Fibroblast of skin of right quadriceps (primary cell): ENCODE results near the gene CMPK2.

Experiments
- DNase-seq: peaks from one replicate; pipeline ENCODE4 v3.0.0-alpha.2; 2013

The CMPK2 gene

GRCh38 chr2:6838673-6839319, 26.9 kb downstream of the CMPK2 start:
- DNase-seq, result no peak

DNA sequence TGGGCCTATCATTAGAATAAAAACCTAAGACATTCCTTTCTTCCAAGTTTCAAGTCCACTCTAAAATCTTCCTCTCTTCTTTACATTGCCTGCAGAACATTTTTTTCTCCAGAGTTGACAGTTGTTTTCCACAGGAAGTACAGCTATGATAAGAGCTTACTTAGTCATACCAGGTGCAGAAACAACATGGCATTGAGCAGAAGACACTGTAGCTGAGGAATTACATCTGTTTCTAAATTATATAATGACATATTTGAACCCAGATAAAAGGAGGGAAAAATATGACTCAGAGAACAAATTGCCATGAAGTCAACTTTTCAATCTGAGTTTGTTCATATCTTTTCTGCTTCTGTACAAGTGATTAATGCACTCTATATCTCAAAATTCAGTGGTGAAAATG, 30.2 kb downstream of the CMPK2 start:
- DNase-seq, result no peak

GRCh38 chr2:6834163-6834562, 31.5 kb downstream of the CMPK2 start:
- no peak for DNase-seq

GRCh38 chr2:6833300-6833604, 32.5 kb downstream of the CMPK2 start:
- no peak for DNase-seq

DNA sequence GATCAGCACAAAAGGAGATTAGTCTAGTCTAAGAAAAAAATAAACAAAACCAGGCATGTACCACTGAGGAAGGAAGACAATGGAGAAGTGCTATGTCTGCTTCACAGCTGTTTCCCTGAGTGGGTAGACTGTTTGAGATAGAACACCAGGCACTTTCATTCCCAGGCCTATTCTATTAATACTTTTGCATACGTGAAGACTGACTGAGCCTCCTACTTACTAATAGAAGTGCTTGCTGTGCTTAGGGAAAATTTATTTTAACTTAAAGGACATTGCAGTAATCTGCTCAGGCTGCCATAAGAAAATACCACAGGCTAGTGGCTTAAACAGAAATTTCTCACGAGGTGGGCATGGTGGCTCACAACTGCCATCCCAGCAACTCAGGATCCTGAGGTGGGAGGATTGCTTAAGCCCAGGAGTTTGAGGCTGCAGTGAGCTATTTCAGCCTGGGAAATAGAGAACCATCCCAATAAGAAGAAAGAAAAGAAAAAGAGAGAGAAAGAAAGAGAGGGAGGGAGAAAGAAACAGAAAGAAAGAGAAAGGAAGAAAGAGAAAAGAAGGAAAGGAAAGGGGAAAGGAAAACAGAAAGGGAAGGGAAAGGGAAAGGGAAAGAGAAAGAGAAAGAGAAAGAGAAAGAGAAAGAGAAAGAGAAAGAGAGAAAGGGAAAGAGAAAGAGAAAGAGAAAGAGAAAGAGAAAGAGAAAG, 33.0 kb downstream of the CMPK2 start:
- no peak for DNase-seq

- no peak for DNase-seq
Observed at GRCh38 chr2:6831229-6831628, 34.5 kb downstream of the CMPK2 start.

- peak; percentile 59 for DNase-seq
Observed at GRCh38 chr2:6828299-6828584, 37.5 kb downstream of the CMPK2 start.

DNA sequence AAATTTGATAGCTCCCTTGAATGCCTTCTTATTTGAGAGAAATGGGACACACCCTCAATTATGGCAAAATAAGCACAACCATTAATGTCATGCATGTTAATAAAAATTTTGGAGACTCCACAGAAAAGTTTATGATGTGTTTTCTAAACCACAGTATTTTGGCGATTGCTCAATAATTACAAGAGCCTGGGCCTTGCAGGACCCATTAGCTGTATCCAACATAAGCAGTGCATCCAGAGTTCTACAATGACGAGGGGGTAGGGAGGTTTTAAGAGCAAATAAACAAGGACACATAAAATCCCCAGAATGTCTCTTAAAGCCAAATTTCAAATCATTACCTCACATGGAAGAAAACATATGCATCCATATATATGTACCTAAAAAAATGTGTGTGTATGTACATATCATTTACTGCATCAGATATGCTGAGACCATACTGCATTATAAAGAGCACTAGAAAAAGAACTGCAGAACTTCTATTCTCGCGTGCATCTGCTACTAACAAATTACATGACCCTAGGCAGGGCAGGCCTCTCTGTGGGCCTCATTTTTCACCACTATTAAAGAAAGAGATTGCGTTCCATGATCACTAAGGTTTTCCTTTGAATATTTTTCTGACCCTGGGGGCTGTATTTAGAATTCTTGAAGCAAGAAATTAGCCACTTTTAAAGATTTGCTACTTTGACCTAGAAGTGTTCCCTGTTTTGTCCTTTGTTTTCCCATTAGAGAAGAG, 38.0 kb downstream of the CMPK2 start:
- DNase-seq, result peak; percentile 68

DNA sequence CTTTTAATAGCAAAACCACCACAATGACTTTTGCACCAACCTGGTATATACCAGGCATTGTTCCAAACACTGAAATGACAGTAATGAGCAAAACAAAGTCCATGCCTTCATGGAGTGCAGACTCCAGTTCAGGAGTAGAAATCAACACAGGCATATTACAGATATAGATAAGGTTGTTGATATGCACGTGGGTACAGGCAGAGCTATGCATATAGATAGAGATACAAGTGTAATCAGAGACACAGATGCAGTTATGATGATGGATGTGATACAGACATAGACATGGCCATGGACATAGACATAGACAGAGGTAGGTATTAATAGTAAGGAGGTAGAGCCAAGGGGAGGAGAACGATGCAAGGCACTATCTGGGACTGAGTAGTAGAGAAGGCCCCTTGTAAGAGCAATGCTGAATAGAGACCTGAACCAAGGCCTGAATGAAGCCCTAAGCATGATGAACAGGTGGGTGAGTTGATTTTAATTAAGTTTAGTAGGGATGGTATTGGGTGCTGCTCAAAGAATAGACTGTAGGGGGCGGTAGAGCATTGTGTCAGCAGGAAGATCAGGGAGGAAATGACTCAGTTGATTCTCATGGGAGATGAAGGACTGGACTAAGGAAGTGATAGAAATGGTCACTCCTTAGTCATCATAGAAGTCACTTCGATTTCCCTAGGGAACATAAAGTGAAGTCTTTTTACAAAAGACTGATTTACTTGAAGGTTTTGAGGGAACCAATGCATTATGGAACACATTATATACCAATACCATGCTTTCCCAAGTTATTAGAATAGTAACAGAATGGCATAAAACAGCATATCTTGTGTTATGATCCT, 39.4 kb downstream of the CMPK2 start:
- peak; percentile 71 for DNase-seq

- DNase-seq, result peak; percentile 82
Observed at GRCh38 chr2:6824962-6825361, 40.7 kb downstream of the CMPK2 start.

DNA sequence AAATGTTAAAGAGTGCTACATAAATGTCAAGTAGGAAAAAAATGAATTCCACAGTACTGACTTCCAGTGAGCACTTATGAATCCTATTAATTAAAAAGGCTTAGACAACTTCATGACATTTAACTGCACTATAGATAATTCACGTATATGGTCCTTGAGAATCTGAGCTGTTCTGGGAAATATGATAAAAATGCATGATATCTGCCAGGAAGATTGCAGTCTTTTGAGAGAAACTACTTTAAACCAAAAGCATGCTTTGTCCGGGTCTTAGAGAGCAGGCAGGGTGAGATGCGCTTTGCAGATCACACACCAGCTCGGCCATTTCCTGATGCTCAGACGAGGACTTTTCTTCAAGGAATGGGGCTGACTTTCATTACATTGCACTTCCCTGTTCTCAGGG, 42.6 kb downstream of the CMPK2 start:
- DNase-seq, result peak; percentile 89

GRCh38 chr2:6822406-6822805, 43.3 kb downstream of the CMPK2 start:
- DNase-seq, result peak; percentile 66

DNA sequence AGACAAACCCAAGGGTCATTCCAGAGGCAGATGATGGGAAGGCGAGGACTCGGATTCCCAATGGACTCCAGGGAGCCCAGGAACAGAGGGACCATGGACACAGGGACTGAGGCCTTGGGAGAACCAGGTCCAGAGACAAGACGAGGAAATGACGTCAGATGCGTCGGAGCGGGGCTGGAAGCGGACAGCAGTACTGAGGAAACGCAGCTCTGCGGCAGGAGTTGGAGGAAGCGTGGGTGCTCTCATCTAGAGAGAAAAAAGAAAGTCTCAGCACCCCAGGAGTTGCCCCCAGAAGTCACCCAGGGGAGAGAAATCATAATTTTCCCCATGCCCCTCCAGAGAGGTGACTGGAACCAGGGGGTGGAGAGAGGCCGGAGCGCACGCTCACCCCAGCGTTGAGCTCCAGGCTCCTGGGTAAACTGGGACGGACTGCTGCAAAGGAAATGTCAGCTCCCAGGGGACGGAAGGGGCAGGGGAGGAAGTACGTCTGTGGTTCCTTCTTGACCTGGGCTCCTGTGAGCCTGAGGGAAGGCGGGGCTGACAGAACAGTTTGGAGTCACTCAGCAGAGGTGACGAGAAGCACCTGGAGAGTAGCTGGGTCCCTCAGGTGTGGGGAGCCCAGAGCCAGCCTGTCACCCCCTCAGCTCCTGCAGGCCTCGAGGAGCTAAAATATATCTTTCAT, 44.7 kb downstream of the CMPK2 start:
- DNase-seq, result no peak

GRCh38 chr2:6820236-6820635, 45.5 kb downstream of the CMPK2 start:
- DNase-seq, result no peak

DNA sequence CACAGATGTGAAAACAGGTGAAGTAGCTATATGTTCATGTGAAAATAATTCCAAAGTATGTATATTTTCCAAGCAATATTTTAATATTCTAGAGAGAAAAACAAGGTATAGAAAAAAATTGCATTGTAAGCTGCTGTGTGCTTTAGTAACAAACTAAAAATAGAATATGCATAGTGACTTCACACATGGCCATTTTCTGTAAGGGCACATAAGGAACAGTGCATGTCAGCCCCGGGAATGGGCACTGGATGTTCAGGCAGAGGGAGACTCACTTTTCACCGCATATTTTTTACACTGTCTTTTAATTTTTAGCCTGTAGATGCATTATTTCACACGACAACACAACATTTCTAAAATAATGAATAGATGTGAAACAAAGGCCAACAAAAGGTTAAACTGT, 46.0 kb downstream of the CMPK2 start:
- no peak for DNase-seq

- DNase-seq, result no peak
Observed at GRCh38 chr2:6818012-6818411, 47.7 kb downstream of the CMPK2 start.

GRCh38 chr2:6814869-6815268, 50.8 kb downstream of the CMPK2 start:
- no peak for DNase-seq

- no peak for DNase-seq
Observed at GRCh38 chr2:6814312-6814711, 51.4 kb downstream of the CMPK2 start.

DNA sequence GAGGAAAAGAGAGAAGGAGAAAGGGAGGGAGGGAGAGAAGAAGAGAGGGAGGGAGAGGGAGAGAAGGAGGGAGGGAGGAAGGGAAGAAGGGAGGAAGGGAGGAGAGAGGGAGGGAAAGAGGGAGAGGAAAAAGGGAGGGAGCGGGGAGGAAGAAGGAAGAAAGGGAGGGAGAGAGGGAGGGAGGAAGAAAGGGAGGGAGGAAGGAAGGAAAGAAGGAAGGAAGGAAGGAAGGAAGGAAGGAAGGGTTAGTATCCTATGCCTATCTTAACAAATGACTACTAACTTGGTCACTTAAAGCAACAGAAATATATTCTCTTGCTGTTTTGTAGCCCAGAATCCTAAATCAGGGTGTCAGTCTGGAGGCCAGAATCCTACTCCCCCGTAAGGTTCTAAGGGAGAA, 52.1 kb downstream of the CMPK2 start:
- DNase-seq, result no peak

- no peak for DNase-seq
Observed at GRCh38 chr2:6812857-6813530, 52.7 kb downstream of the CMPK2 start.

GRCh38 chr2:6810961-6811360, 54.7 kb downstream of the CMPK2 start:
- no peak for DNase-seq

GRCh38 chr2:6808426-6808825, 57.3 kb downstream of the CMPK2 start:
- DNase-seq, result no peak

DNA sequence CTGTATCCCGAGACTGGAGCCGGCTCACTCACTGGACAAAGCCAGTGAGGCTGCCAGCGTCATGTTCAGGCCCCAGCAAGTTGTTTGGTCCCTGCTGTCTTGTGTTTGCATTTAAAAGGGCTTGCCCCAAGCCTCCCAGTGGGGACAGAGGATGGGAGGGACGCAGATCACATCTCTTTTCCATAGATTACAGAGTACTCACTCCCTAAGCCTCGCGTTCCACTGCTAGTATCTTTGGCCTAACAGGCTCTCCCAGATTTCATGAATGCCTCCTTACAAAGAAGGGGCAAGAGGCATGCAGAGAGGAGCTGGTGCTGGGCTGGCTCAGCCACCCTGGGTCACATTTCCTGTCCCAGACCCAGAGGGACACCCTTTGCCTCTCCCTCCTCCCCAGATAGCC, 59.1 kb downstream of the CMPK2 start:
- DNase-seq, result no peak
